Measurements from ENCODE around the gene LCE1B.

Gene LCE1B

DNA sequence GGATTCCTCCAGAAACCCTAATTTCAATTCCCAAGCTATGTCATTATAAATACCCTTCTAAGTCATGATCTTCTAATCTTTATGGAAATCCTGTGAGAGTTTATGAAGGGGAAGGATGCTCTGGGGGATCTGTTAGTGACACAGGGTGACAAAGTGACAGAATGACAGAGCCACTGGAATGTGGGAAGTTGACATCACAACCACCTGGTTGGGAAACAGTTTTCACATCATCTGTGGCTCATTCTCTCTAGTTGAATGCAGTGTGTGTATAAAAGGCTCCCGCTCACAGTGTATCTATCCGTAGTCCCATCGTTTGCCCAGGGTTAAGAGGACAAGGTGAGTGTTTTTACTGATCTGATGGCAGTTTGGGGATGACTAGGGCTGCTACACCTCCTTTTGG is 47.9 kb downstream of the LCE1B start, which contains the start of gene LCE7A:
Gene LCE7A (plus strand): TSS at position 301 of the 400 bp plus-strand sequence. CDS start 702 bp downstream, outside the sequence.
- WGBS, 2 experiments (ENCODE audit: insufficient coverage in 2 of 2), result 70% methylated on average over 3 of the region's 3 CpGs; no CpG with 5 or more reads in 1 of the 2 experiments

DNA sequence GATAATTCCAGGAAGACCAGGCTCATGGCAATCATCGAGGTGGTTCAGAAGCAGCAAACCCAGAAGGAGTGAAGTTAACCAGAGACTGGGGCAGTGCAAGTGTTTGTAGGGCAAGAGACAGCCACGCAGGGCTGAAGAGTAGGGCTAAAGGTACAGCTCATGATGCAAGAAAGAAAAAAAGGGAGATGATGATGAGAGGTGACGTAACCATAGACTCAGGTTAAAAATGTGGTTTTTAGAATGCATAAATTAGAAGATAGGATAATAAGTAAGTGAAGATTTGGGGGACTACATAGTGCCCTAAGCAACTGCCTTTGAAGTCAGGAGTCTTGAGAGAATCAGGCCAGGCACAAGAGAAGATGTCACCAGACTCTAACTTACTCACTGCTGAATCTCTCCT is 48.4 kb downstream of the LCE1B start:
- WGBS, 2 experiments (ENCODE audit: insufficient coverage in 2 of 2), result 42 to 56% methylated on average over 2 to 3 of the region's 3 CpGs
- Histone ChIP-seq H3K36me3 (ENCODE audit: control insufficient read depth, insufficient read depth, low read length) (no peaks in the 10 kb centered on the region), H3K27ac (ENCODE audit: low read depth, low read length, severe bottlenecking) (no peak overlapping the region), H3K9me3 (ENCODE audit: control insufficient read depth, low read length) (peaks cover 35% of the 10 kb centered on the region), H3K4me1 (ENCODE audit: control insufficient read depth, insufficient read depth, low read length, poor library complexity, severe bottlenecking) (no peaks in the 10 kb centered on the region), H3K4me3 (ENCODE audit: extremely low read depth, insufficient read depth, low read length, poor library complexity, severe bottlenecking) (no peak overlapping the region)

More for the DNA sequence above, 47.9 kb downstream of the LCE1B start, which contains the start of gene LCE7A:
- Histone ChIP-seq H3K4me1 (ENCODE audit: control insufficient read depth, insufficient read depth, low read length, poor library complexity, severe bottlenecking) (no peaks in the 10 kb centered on the region), H3K4me3 (ENCODE audit: extremely low read depth, insufficient read depth, low read length, poor library complexity, severe bottlenecking) (no peak within 1 kb of the TSS), H3K36me3 (ENCODE audit: control insufficient read depth, insufficient read depth, low read length) (no peaks in the 10 kb centered on the region), H3K9me3 (ENCODE audit: control insufficient read depth, low read length) (peaks cover 40% of the 10 kb centered on the region), H3K27ac (ENCODE audit: low read depth, low read length, severe bottlenecking) (no peak within 1 kb of the TSS)

DNA sequence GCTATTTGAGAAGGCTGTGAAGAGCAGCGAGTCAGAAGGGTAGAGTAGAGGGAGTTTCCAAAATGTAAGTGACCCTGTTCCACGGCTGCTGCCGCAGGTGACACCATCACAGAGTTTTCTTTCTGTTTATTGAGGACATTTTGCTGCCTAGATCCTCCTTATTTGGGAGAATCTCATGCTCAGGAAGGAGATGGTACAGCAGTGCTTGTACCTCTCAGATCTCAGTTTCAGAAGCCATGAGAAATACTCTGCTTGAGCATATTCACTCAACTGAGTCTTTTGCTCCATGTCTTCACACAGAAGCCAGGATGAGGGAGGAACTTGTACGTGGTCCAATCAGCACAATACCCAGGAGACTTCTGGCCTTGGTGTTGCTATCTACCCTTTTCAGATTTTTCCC is 49.6 kb downstream of the LCE1B start:
- no peaks in the 10 kb centered on the region for H3K36me3 ChIP-seq (ENCODE audit: control insufficient read depth, insufficient read depth, low read length)
- WGBS, 2 experiments (ENCODE audit: insufficient coverage in 2 of 2), result 16 to 51% methylated on average over 2 of the region's 4 CpGs
- no peak overlapping the region for H3K4me3 ChIP-seq (ENCODE audit: extremely low read depth, insufficient read depth, low read length, poor library complexity, severe bottlenecking)
- peaks cover 35% of the 10 kb centered on the region for H3K9me3 ChIP-seq (ENCODE audit: control insufficient read depth, low read length)
- H3K4me1 ChIP-seq (ENCODE audit: control insufficient read depth, insufficient read depth, low read length, poor library complexity, severe bottlenecking), result no peaks in the 10 kb centered on the region
- H3K27ac ChIP-seq (ENCODE audit: low read depth, low read length, severe bottlenecking), result no peak overlapping the region
